Measurements from ENCODE around the gene VAMP4.
"Not testable (repeated sequence)": the region's sequence is repeated elsewhere in the genome, so short reads cannot be mapped to it uniquely, and the experiment has no call there.

The VAMP4 gene

DNA sequence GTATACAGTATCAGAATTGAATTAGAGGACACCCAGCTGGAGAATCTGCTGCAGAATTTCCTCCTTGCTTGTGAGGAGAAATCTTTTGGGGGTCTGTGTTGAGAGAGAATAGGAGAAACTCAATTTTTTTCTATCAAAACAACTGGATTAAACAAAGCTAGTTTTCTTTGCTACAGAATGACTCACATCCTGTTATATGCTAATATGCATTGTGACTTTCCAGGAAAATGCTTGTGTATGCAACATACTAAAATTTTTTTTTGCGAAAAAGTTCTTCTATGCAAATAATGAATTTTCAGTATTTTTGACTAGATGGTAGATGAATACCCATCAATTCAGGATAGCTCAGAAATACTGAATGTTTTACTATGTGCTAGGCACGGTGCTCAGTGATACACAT, 2.2 kb downstream of the VAMP4 start:
- Histone ChIP-seq H3K27ac (ENCODE audit: low read depth, low read length) (no peak overlapping the region), H3K27me3 (ENCODE audit: control insufficient read depth in 1 of 2, insufficient read depth in 2 of 2, low read length in 2 of 2) (no peaks in the 10 kb centered on the region), H3K9me3 (ENCODE audit: control insufficient read depth in 1 of 2, low read length in 2 of 2) (no peaks in the 10 kb centered on the region), H3K9ac (ENCODE audit: low read depth in 1 of 2, low read length in 2 of 2) (no peak overlapping the region), H3K4me1 (ENCODE audit: control insufficient read depth in 1 of 2, insufficient read depth in 2 of 2, low read length in 2 of 2) (peaks cover 20% of the 10 kb centered on the region in 2 donors), H3K36me3 (ENCODE audit: control insufficient read depth in 1 of 2, insufficient read depth in 2 of 2, low read length in 2 of 2) (peaks cover 0 to 2% of the 10 kb centered on the region in 2 donors), H3K4me3 (ENCODE audit: low read depth in 1 of 2, low read length in 2 of 2) (no peak overlapping the region)

DNA sequence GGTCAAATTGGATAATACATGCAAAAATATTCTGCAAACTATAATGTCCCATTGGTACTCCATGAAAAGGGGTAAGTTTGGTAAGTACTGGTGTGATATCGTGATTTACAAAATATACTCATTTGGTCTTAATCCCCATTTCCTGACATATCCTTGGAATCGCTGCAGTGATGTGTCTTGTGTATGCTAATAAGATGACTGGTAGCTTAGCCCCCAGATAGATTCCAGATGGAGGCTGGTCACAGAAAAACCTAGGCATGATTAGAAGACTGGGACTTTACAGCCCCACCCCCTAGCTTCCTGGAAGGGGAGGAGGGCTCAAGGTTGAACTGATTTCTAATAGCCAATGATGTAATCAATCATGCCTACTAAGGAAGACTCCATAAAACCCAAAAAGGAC, 3.0 kb downstream of the VAMP4 start:
- H3K9ac ChIP-seq (ENCODE audit: low read depth in 1 of 2, low read length in 2 of 2), result no peak overlapping the region
- peaks cover 20% of the 10 kb centered on the region in 2 donors for H3K4me1 ChIP-seq (ENCODE audit: control insufficient read depth in 1 of 2, insufficient read depth in 2 of 2, low read length in 2 of 2)
- H3K9me3 ChIP-seq (ENCODE audit: control insufficient read depth in 1 of 2, low read length in 2 of 2), result no peaks in the 10 kb centered on the region
- H3K4me3 ChIP-seq (ENCODE audit: low read depth in 1 of 2, low read length in 2 of 2), result no peak overlapping the region
- peaks cover 0 to 2% of the 10 kb centered on the region in 2 donors for H3K36me3 ChIP-seq (ENCODE audit: control insufficient read depth in 1 of 2, insufficient read depth in 2 of 2, low read length in 2 of 2)
- no peaks in the 10 kb centered on the region for H3K27me3 ChIP-seq (ENCODE audit: control insufficient read depth in 1 of 2, insufficient read depth in 2 of 2, low read length in 2 of 2)
- H3K27ac ChIP-seq (ENCODE audit: low read depth, low read length), result no peak overlapping the region

DNA sequence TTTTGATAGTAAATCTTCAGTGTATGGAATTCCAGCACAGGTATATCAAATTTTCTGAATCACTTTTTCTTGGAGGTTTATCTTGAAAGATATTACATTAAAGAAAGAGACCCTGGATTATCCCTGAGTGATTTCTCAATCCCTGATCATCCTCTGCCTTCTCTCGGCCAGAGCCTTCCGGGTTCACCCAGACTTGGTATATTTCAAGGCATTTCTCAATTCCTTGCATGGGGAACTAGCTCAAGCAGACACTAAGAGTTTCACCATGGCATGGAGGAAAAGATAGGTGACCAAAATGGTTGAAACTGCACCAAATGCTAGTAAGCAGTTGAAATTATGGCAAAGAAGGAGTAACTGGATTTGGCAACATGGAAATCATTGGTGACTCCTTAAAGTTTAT, 5.7 kb downstream of the VAMP4 start:
- Histone ChIP-seq H3K27me3 (ENCODE audit: control insufficient read depth in 1 of 2, insufficient read depth in 2 of 2, low read length in 2 of 2) (no peaks in the 10 kb centered on the region), H3K36me3 (ENCODE audit: control insufficient read depth in 1 of 2, insufficient read depth in 2 of 2, low read length in 2 of 2) (peaks cover 0 to 2% of the 10 kb centered on the region in 2 donors), H3K9me3 (ENCODE audit: control insufficient read depth in 1 of 2, low read length in 2 of 2) (no peaks in the 10 kb centered on the region), H3K4me3 (ENCODE audit: low read depth in 1 of 2, low read length in 2 of 2) (no peak overlapping the region), H3K27ac (ENCODE audit: low read depth, low read length) (no peak overlapping the region), H3K4me1 (ENCODE audit: control insufficient read depth in 1 of 2, insufficient read depth in 2 of 2, low read length in 2 of 2) (peaks cover 10 to 12% of the 10 kb centered on the region in 2 donors), H3K9ac (ENCODE audit: low read depth in 1 of 2, low read length in 2 of 2) (no peak overlapping the region)

GRCh38 chr1:171730052-171730451, 11.8 kb downstream of the VAMP4 start:
- Histone ChIP-seq H3K4me3 (ENCODE audit: low read depth in 1 of 2, low read length in 2 of 2) (no peak overlapping the region), H3K9me3 (ENCODE audit: control insufficient read depth in 1 of 2, low read length in 2 of 2) (no peaks in the 10 kb centered on the region), H3K4me1 (ENCODE audit: control insufficient read depth in 1 of 2, insufficient read depth in 2 of 2, low read length in 2 of 2) (no peaks in the 10 kb centered on the region), H3K9ac (ENCODE audit: low read depth in 1 of 2, low read length in 2 of 2) (no peak overlapping the region), H3K27me3 (ENCODE audit: control insufficient read depth in 1 of 2, insufficient read depth in 2 of 2, low read length in 2 of 2) (no peaks in the 10 kb centered on the region), H3K36me3 (ENCODE audit: control insufficient read depth in 1 of 2, insufficient read depth in 2 of 2, low read length in 2 of 2) (peaks cover 0 to 14% of the 10 kb centered on the region in 2 donors), H3K27ac (ENCODE audit: low read depth, low read length) (no peak overlapping the region)

- H3K27ac ChIP-seq (ENCODE audit: low read depth, low read length), result no peak overlapping the region
- H3K9ac ChIP-seq (ENCODE audit: low read depth in 1 of 2, low read length in 2 of 2), result no peak overlapping the region
- peaks cover 0 to 7% of the 10 kb centered on the region in 2 donors for H3K9me3 ChIP-seq (ENCODE audit: control insufficient read depth in 1 of 2, low read length in 2 of 2)
- no peak overlapping the region for H3K4me3 ChIP-seq (ENCODE audit: low read depth in 1 of 2, low read length in 2 of 2)
- H3K27me3 ChIP-seq (ENCODE audit: control insufficient read depth in 1 of 2, insufficient read depth in 2 of 2, low read length in 2 of 2), result no peaks in the 10 kb centered on the region
- H3K36me3 ChIP-seq (ENCODE audit: control insufficient read depth in 1 of 2, insufficient read depth in 2 of 2, low read length in 2 of 2), result peaks cover 0 to 16% of the 10 kb centered on the region in 2 donors
- no peaks in the 10 kb centered on the region for H3K4me1 ChIP-seq (ENCODE audit: control insufficient read depth in 1 of 2, insufficient read depth in 2 of 2, low read length in 2 of 2)
Observed at GRCh38 chr1:171727778-171728177, 14.1 kb downstream of the VAMP4 start.

DNA sequence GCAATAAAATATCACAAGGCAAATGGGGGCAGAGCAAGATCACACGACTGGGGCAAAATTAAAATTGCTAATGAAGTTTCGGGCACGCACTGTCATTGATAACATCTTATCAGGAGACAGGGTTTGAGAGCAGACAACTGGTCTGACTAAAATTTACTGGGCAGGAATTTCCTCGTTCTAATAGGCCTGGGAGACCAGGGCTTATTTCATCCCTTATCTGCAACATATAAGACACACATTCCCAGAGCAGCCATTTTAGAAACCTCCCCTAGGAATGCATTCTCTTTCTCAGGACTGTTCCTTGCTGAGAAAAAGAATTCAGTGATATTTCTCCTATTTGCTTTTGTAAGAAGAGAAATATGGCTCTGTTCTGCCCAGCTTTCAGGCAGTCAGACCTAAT, 18.7 kb downstream of the VAMP4 start:
- H3K9me3 ChIP-seq (ENCODE audit: control insufficient read depth in 1 of 2, low read length in 2 of 2); H3K4me3 ChIP-seq (ENCODE audit: low read depth in 1 of 2, low read length in 2 of 2); H3K4me1 ChIP-seq (ENCODE audit: control insufficient read depth in 1 of 2, insufficient read depth in 2 of 2, low read length in 2 of 2); H3K9ac ChIP-seq (ENCODE audit: low read depth in 1 of 2, low read length in 2 of 2); H3K27me3 ChIP-seq (ENCODE audit: control insufficient read depth in 1 of 2, insufficient read depth in 2 of 2, low read length in 2 of 2); H3K27ac ChIP-seq (ENCODE audit: low read depth, low read length): not testable (repeated sequence)
- peaks cover 0 to 13% of the 10 kb centered on the region in 2 donors for H3K36me3 ChIP-seq (ENCODE audit: control insufficient read depth in 1 of 2, insufficient read depth in 2 of 2, low read length in 2 of 2)

DNA sequence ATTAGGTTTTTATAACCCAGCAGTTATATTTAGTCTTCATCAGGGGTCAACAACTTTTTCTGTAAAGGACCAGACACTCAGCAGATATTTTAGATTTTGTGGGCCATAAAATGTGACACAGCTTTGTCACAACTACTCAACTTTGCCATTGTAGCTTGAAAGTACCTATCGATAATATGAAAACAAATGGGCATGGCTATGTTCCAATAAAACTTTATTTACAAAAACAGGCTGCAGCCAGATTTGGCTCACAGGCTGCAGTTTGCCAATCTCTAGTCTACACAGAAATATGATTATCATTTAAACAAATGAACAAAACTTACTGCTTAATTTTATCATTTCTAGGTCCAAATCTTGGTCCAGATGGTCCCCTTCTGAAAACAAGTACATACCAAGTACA, 23.0 kb downstream of the VAMP4 start:
- peaks cover 0 to 10% of the 10 kb centered on the region in 2 donors for H3K9me3 ChIP-seq (ENCODE audit: control insufficient read depth in 1 of 2, low read length in 2 of 2)
- no peak overlapping the region for H3K4me3 ChIP-seq (ENCODE audit: low read depth in 1 of 2, low read length in 2 of 2)
- H3K4me1 ChIP-seq (ENCODE audit: control insufficient read depth in 1 of 2, insufficient read depth in 2 of 2, low read length in 2 of 2), result no peaks in the 10 kb centered on the region
- peaks cover 0 to 12% of the 10 kb centered on the region in 2 donors for H3K36me3 ChIP-seq (ENCODE audit: control insufficient read depth in 1 of 2, insufficient read depth in 2 of 2, low read length in 2 of 2)
- no peaks in the 10 kb centered on the region for H3K27me3 ChIP-seq (ENCODE audit: control insufficient read depth in 1 of 2, insufficient read depth in 2 of 2, low read length in 2 of 2)
- no peak overlapping the region for H3K9ac ChIP-seq (ENCODE audit: low read depth in 1 of 2, low read length in 2 of 2)
- H3K27ac ChIP-seq (ENCODE audit: low read depth, low read length), result no peak overlapping the region

GRCh38 chr1:171718216-171718615, 23.6 kb downstream of the VAMP4 start:
- Histone ChIP-seq H3K9me3 (ENCODE audit: control insufficient read depth in 1 of 2, low read length in 2 of 2) (peaks cover 0 to 7% of the 10 kb centered on the region in 2 donors), H3K4me3 (ENCODE audit: low read depth in 1 of 2, low read length in 2 of 2) (no peak overlapping the region), H3K9ac (ENCODE audit: low read depth in 1 of 2, low read length in 2 of 2) (no peak overlapping the region), H3K4me1 (ENCODE audit: control insufficient read depth in 1 of 2, insufficient read depth in 2 of 2, low read length in 2 of 2) (no peaks in the 10 kb centered on the region), H3K27me3 (ENCODE audit: control insufficient read depth in 1 of 2, insufficient read depth in 2 of 2, low read length in 2 of 2) (no peaks in the 10 kb centered on the region), H3K36me3 (ENCODE audit: control insufficient read depth in 1 of 2, insufficient read depth in 2 of 2, low read length in 2 of 2) (peaks cover 0 to 12% of the 10 kb centered on the region in 2 donors), H3K27ac (ENCODE audit: low read depth, low read length) (no peak overlapping the region)

- peaks cover 0 to 9% of the 10 kb centered on the region in 2 donors for H3K36me3 ChIP-seq (ENCODE audit: control insufficient read depth in 1 of 2, insufficient read depth in 2 of 2, low read length in 2 of 2)
- no peak overlapping the region for H3K4me3 ChIP-seq (ENCODE audit: low read depth in 1 of 2, low read length in 2 of 2)
- no peaks in the 10 kb centered on the region for H3K9me3 ChIP-seq (ENCODE audit: control insufficient read depth in 1 of 2, low read length in 2 of 2)
- H3K27me3 ChIP-seq (ENCODE audit: control insufficient read depth in 1 of 2, insufficient read depth in 2 of 2, low read length in 2 of 2), result no peaks in the 10 kb centered on the region
- no peaks in the 10 kb centered on the region for H3K4me1 ChIP-seq (ENCODE audit: control insufficient read depth in 1 of 2, insufficient read depth in 2 of 2, low read length in 2 of 2)
- no peak overlapping the region for H3K9ac ChIP-seq (ENCODE audit: low read depth in 1 of 2, low read length in 2 of 2)
- no peak overlapping the region for H3K27ac ChIP-seq (ENCODE audit: low read depth, low read length)
Observed at GRCh38 chr1:171717062-171717718, 24.7 kb downstream of the VAMP4 start.

DNA sequence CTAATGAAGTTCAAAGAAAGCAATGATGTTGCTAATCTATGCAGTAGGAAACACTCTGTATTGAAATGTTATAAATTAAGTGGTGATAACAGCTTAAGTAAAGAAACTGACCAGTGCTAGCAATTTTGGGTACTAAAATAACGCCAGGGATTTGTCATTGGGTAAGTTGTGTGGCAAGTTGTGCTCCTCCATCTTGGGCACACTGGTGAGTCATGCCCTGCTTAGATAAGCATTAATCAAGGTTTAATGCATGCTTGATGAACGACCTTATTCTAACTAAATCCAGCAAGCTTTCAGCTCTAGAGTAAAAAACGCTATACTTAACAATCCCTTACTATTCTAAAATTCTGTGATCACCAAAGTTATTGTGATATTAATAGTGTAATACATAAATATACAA, 25.2 kb downstream of the VAMP4 start:
- Histone ChIP-seq H3K9ac (ENCODE audit: low read depth in 1 of 2, low read length in 2 of 2) (no peak overlapping the region), H3K4me3 (ENCODE audit: low read depth in 1 of 2, low read length in 2 of 2) (no peak overlapping the region), H3K27ac (ENCODE audit: low read depth, low read length) (no peak overlapping the region), H3K36me3 (ENCODE audit: control insufficient read depth in 1 of 2, insufficient read depth in 2 of 2, low read length in 2 of 2) (peaks cover 0 to 9% of the 10 kb centered on the region in 2 donors), H3K4me1 (ENCODE audit: control insufficient read depth in 1 of 2, insufficient read depth in 2 of 2, low read length in 2 of 2) (no peaks in the 10 kb centered on the region), H3K9me3 (ENCODE audit: control insufficient read depth in 1 of 2, low read length in 2 of 2) (no peaks in the 10 kb centered on the region), H3K27me3 (ENCODE audit: control insufficient read depth in 1 of 2, insufficient read depth in 2 of 2, low read length in 2 of 2) (no peaks in the 10 kb centered on the region)
